K562 (cell line): ENCODE measurements around the gene BARX2. TPM values are rescaled to one million over a fixed set of nuclear protein-coding genes. Genes with fewer than 3 reads are reported as not detected.

Source experiments
- ATAC-seq: fragments of 200-7000 bp; cut with Tn5 transposase; 3 replicates; pipeline ENCODE4 v1.9.1; 2020; ENCODE audit warnings: moderate library complexity
- BruUV-seq: library from RNA; stranded (reverse); fragments of 400-500 nt; replicated peaks from 2 replicates; lab custom pipeline; 2021; lab: Mats Ljungman, UMichigan
- CTCF ChIA-PET: fragments of 300-600 bp; formaldehyde crosslinking; extraction: SDS; loops from one replicate; lab custom pipeline; 2021; ENCODE audit warnings: low intra/inter-chr PET ratio; lab: Yijun Ruan, JAX
- POLR2A ChIA-PET: fragments of 300-600, 350-650 bp; sonication (Branson Sonifier 250); formaldehyde crosslinking; extraction: SDS; loops from one replicate; lab custom pipeline; 2021; ENCODE audit warnings: antibody characterized with exemption, inconsistent platforms; lab: Yijun Ruan, JAX
- DNase-seq, 4 experiments: peaks; one replicate each; pipeline versions ENCODE4 v3.0.0 to v3.0.0-alpha.2; 2011 to 2018; ENCODE audit warnings: low spot score in 3 of 4, mixed read lengths in 3 of 4; ENCODE audit errors: extremely low read depth in 1 of 4
- FAIRE-seq: peaks from 2 replicates; lab custom pipeline; 2011; peaks lifted over from hg19 to GRCh38; lab: Jason Lieb, UNC
- H2AFZ ChIP-seq: 2 replicates; pipeline ENCODE4 v1.6.0; 2011; ENCODE audit warnings: low read depth, low read length, control low read depth, inconsistent platforms
- H3K27ac ChIP-seq: fragments of 200-600 bp; 3 replicates; pipeline ENCODE4 v1.8.0; 2011; ENCODE audit warnings: low read depth, mild to moderate bottlenecking, control low read depth, inconsistent platforms, low read length, moderate library complexity, mixed read lengths; ENCODE audit errors: extremely low read depth
- H3K27me3 ChIP-seq, 2 experiments: fragments of 300-600 bp in 1 of 2; 2 replicates in 1 of 2; 3 replicates in 1 of 2; pipeline versions ENCODE4 v1.6.0 to v1.8.0; 2011; ENCODE audit warnings: inconsistent platforms in 2 of 2, low read length in 2 of 2, mild to moderate bottlenecking in 1 of 2, mixed read lengths in 1 of 2, moderate library complexity in 1 of 2; ENCODE audit not compliant: control insufficient read depth in 2 of 2, insufficient read depth in 2 of 2
- H3K36me3 ChIP-seq: fragments of 300-600 bp; 3 replicates; pipeline ENCODE4 v1.8.0; 2011; ENCODE audit warnings: mild to moderate bottlenecking, low read length, inconsistent platforms; ENCODE audit not compliant: control insufficient read depth, insufficient read depth
- H3K4me1 ChIP-seq, 2 experiments: fragments of 200-600 bp in 1 of 2; replicated peaks in 1 of 2; 2 replicates in 1 of 2; 3 replicates in 1 of 2; pipeline versions ENCODE4 v1.5.1 to v1.8.0; 2011; ENCODE audit warnings: inconsistent platforms in 2 of 2, low read length in 2 of 2, mild to moderate bottlenecking in 1 of 2, mixed read lengths in 1 of 2, moderate library complexity in 1 of 2; ENCODE audit not compliant: control insufficient read depth in 2 of 2, insufficient read depth in 2 of 2
- H3K4me2 ChIP-seq: 2 replicates; pipeline ENCODE4 v1.6.1; 2011; ENCODE audit warnings: low read length, control low read depth, inconsistent platforms, mixed read lengths; ENCODE audit not compliant: insufficient read depth
- H3K4me3 ChIP-seq: fragments of 200-600 bp; sonication (generic), shearing (Covaris generic); 2 replicates; pipeline ENCODE4 v1.5.1; 2016; ENCODE audit warnings: control low read depth, inconsistent platforms
- H3K79me2 ChIP-seq: fragments of 200-600 bp; 3 replicates; pipeline ENCODE4 v1.8.0; 2011; ENCODE audit warnings: low read length, inconsistent platforms; ENCODE audit not compliant: control insufficient read depth, insufficient read depth
- H3K9ac ChIP-seq, 2 experiments: 2 replicates each; pipeline versions ENCODE4 v1.6.0 to v1.6.1; 2011; ENCODE audit warnings: low read depth in 2 of 2, low read length in 2 of 2, control low read depth in 1 of 2, inconsistent platforms in 1 of 2, mild to moderate bottlenecking in 1 of 2, mixed read lengths in 1 of 2; ENCODE audit not compliant: insufficient read depth in 1 of 2
- H3K9me1 ChIP-seq: one replicate; pipeline ENCODE4 v1.6.0; 2011; ENCODE audit warnings: inconsistent platforms, mild to moderate bottlenecking, low read length, moderate library complexity; ENCODE audit not compliant: control insufficient read depth, insufficient read depth
- H3K9me3 ChIP-seq: replicated peaks from 2 replicates; pipeline ENCODE4 v1.5.1; 2011; ENCODE audit warnings: low read depth, low read length, inconsistent platforms; ENCODE audit not compliant: control insufficient read depth, insufficient read depth
- H4K20me1 ChIP-seq: replicated peaks from 2 replicates; pipeline ENCODE4 v1.6.1; 2011; ENCODE audit warnings: low read length, inconsistent platforms, mixed read lengths; ENCODE audit not compliant: control insufficient read depth, insufficient read depth
- BHLHE40 ChIP-seq: IDR thresholded peaks from 2 replicates; pipeline ENCODE4 v1.6.1; 2011; ENCODE audit warnings: low read length, improper control_type of control experiment
- DIDO1 ChIP-seq: fragments of 450-650 bp; IDR thresholded peaks from 2 replicates; pipeline ENCODE4 v1.6.1; 2016; ENCODE audit warnings: low read depth, missing biosample characterization, missing genetic modification characterization
- FOXM1 ChIP-seq, 2 experiments: fragments of 450-650 bp in 1 of 2; sonication (generic) in 1 of 2; formaldehyde crosslinking in 1 of 2; IDR thresholded peaks; 2 replicates each; pipeline versions ENCODE4 v1.6.1 to v1.9.0; 2017 to 2022; ENCODE audit warnings: low read depth in 2 of 2, mild to moderate bottlenecking in 2 of 2, missing genetic modification reagents in 1 of 2, moderate library complexity in 1 of 2
- HBP1 ChIP-seq: fragments of 450-650 bp; formaldehyde crosslinking; IDR thresholded peaks from 2 replicates; pipeline ENCODE4 v1.4.0; 2022; ENCODE audit warnings: missing genetic modification characterization
- HDAC2 ChIP-seq: fragments of 450-650 bp; IDR thresholded peaks from 2 replicates; pipeline ENCODE4 v1.6.1; 2016; ENCODE audit warnings: mild to moderate bottlenecking
- NONO ChIP-seq, 2 experiments: fragments of 200-400 bp in 1 of 2; fragments of 450-650 bp in 1 of 2; formaldehyde crosslinking in 1 of 2; IDR thresholded peaks; 2 replicates each; pipeline ENCODE4 v1.6.1; 2017; ENCODE audit warnings: low read depth in 2 of 2, mild to moderate bottlenecking in 2 of 2, moderate library complexity in 2 of 2, low read length in 1 of 2
- SAFB ChIP-seq: fragments of 200-400 bp; formaldehyde crosslinking; IDR thresholded peaks from 2 replicates; pipeline ENCODE4 v1.6.1; 2017; ENCODE audit warnings: low read depth, low read length, borderline replicate concordance
- TAL1 ChIP-seq: fragments of 450-650 bp; IDR thresholded peaks from 2 replicates; pipeline ENCODE4 v1.6.1; 2016; ENCODE audit warnings: mild to moderate bottlenecking
- TFAM ChIP-seq: fragments of 250-450 bp; sonication (Bioruptor Pico); conservative IDR thresholded peaks from 2 replicates; pipeline ENCODE4 v1.5.0; 2021; ENCODE audit warnings: mild to moderate bottlenecking, moderate library complexity
- TFE3 ChIP-seq: fragments of 450-650 bp; formaldehyde crosslinking; IDR thresholded peaks from 2 replicates; pipeline ENCODE4 v1.4.0; 2020; ENCODE audit warnings: mild to moderate bottlenecking, mixed read lengths
- ZC3H8 ChIP-seq: fragments of 450-650 bp; IDR thresholded peaks from 2 replicates; pipeline ENCODE4 v1.6.1; 2017
- ZFP36 ChIP-seq: fragments of 150-350 bp; IDR thresholded peaks from 2 replicates; pipeline ENCODE4 v1.6.1; 2018; ENCODE audit warnings: low read length, low read depth; ENCODE audit not compliant: partially characterized antibody
- in situ Hi-C: fragments of 300-500 bp; cut with MboI; formaldehyde crosslinking; loops from 4 replicates; pipeline ENCODE4 v1.15.0; 2018; ENCODE audit warnings: inconsistent platforms, mixed read lengths
- intact Hi-C: fragments of 100-400 bp; cut with micrococcal nuclease; formaldehyde crosslinking; loops from 2 replicates; pipeline ENCODE4 v1.14.2; 2022
- polyA plus RNA-seq, 8 experiments: library from polyadenylated mRNA; depleted of rRNA in 4 of 8; stranded (reverse) in 5 of 8; unstranded in 3 of 8; fragments of >200 nt; fragmentation: Nextera tagmentation in 2 of 8; fragmentation: Illumina TruSeq in 1 of 8; extraction: Ambion mirVana in 2 of 8; extraction: Trizol in 1 of 8; gene quantifications; 2 replicates each; pipeline versions ENCODE4 v1.2.1 to v1.2.3, GENCODE V29; 2011 to 2014; ENCODE audit warnings: inconsistent platforms in 1 of 8, missing spikeins in 1 of 8
- total RNA-seq, 7 experiments: library from RNA; depleted of rRNA in 6 of 7; stranded (reverse); fragments of >200 nt in 6 of 7; fragmentation: Illumina TruSeq in 2 of 7; extraction: Trizol in 2 of 7; gene quantifications; 2 replicates each; pipeline versions ENCODE4 v1.2.1 to v1.2.3, GENCODE V29; 2011 to 2021; ENCODE audit warnings: low replicate concordance in 1 of 7
- TF ChIP-seq, protein P1 (sequence below): fragments of 450-650 bp; IDR thresholded peaks from 2 replicates; pipeline ENCODE4 v1.6.1; 2017; ENCODE audit warnings: antibody characterized with exemption, mild to moderate bottlenecking
- TF ChIP-seq, protein P2 (sequence below): fragments of 450-650 bp; IDR thresholded peaks from 2 replicates; pipeline ENCODE4 v1.7.1; 2018; ENCODE audit warnings: mild to moderate bottlenecking, low read depth; ENCODE audit not compliant: partially characterized antibody

Gene BARX2
- total and polyA plus RNA-seq, 9 of the 15 experiments (the other 6 are each of a cell fraction or from before 2014, with no cell fraction given): not detected

- CTCF ChIA-PET: no interaction called here
- FAIRE-seq: no peak
- TF ChIP-seq HDAC2 (no peak), BHLHE40 (no peak), SAFB (no peak), TFAM (no peak), FOXM1 (IDR thresholded peaks at IDR 0.05; ENCODE audit: low read depth) (no peak), FOXM1 (CRISPR knock-in tag; IDR thresholded peaks at IDR 0.05; ENCODE audit: low read depth) (no peak), TAL1 (no peak), ZC3H8 (no peak), DIDO1 (no peak), ZFP36 (no peak), TFE3 (CRISPR knock-in tag) (no peak), NONO (IDR thresholded peaks at IDR 0.05; ENCODE audit: low read depth in 2 of 2, low read length in 1 of 2) (no peak), HBP1 (no peak)
- TF ChIP-seq, protein P1, sequence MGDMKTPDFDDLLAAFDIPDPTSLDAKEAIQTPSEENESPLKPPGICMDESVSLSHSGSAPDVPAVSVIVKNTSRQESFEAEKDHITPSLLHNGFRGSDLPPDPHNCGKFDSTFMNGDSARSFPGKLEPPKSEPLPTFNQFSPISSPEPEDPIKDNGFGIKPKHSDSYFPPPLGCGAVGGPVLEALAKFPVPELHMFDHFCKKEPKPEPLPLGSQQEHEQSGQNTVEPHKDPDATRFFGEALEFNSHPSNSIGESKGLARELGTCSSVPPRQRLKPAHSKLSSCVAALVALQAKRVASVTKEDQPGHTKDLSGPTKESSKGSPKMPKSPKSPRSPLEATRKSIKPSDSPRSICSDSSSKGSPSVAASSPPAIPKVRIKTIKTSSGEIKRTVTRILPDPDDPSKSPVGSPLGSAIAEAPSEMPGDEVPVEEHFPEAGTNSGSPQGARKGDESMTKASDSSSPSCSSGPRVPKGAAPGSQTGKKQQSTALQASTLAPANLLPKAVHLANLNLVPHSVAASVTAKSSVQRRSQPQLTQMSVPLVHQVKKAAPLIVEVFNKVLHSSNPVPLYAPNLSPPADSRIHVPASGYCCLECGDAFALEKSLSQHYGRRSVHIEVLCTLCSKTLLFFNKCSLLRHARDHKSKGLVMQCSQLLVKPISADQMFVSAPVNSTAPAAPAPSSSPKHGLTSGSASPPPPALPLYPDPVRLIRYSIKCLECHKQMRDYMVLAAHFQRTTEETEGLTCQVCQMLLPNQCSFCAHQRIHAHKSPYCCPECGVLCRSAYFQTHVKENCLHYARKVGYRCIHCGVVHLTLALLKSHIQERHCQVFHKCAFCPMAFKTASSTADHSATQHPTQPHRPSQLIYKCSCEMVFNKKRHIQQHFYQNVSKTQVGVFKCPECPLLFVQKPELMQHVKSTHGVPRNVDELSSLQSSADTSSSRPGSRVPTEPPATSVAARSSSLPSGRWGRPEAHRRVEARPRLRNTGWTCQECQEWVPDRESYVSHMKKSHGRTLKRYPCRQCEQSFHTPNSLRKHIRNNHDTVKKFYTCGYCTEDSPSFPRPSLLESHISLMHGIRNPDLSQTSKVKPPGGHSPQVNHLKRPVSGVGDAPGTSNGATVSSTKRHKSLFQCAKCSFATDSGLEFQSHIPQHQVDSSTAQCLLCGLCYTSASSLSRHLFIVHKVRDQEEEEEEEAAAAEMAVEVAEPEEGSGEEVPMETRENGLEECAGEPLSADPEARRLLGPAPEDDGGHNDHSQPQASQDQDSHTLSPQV: no peak
- TF ChIP-seq, protein P2, sequence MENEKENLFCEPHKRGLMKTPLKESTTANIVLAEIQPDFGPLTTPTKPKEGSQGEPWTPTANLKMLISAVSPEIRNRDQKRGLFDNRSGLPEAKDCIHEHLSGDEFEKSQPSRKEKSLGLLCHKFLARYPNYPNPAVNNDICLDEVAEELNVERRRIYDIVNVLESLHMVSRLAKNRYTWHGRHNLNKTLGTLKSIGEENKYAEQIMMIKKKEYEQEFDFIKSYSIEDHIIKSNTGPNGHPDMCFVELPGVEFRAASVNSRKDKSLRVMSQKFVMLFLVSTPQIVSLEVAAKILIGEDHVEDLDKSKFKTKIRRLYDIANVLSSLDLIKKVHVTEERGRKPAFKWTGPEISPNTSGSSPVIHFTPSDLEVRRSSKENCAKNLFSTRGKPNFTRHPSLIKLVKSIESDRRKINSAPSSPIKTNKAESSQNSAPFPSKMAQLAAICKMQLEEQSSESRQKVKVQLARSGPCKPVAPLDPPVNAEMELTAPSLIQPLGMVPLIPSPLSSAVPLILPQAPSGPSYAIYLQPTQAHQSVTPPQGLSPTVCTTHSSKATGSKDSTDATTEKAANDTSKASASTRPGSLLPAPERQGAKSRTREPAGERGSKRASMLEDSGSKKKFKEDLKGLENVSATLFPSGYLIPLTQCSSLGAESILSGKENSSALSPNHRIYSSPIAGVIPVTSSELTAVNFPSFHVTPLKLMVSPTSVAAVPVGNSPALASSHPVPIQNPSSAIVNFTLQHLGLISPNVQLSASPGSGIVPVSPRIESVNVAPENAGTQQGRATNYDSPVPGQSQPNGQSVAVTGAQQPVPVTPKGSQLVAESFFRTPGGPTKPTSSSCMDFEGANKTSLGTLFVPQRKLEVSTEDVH: no peak
Measured at GRCh38 chr11:129328756-129329155, 46.9 kb upstream of the BARX2 start.

More at GRCh38 chr11:129328756-129329155, 46.9 kb upstream of the BARX2 start:
- Histone ChIP-seq H3K27ac (no peak overlapping the region), H4K20me1 (no peaks in the 10 kb centered on the region), H3K79me2 (no peaks in the 10 kb centered on the region), H3K36me3 (no peaks in the 10 kb centered on the region), H3K4me3 (no peak overlapping the region), H2AFZ (no peak overlapping the region), H3K4me2 (no peak overlapping the region), H3K27me3 (no peaks in the 10 kb centered on the region), H3K9me3 (no peaks in the 10 kb centered on the region), H3K4me1 (no peaks in the 10 kb centered on the region), H3K9me1 (no peaks in the 10 kb centered on the region), H3K9ac (no peak overlapping the region)
- DNase-seq: no peak
- BruUV-seq: no TSS peak
- POLR2A ChIA-PET: no interaction called here
- no peak for ATAC-seq
- in situ Hi-C loops (no loop called here), intact Hi-C loops (no loop called here)
